Right lobe of liver (tissue), 4 donors: ENCODE results near the gene FRMD4A.

Experiments used
- CTCF ChIP-seq, 4 donors: fragments of 200-600 bp in 3 of 4; fragments of 450-650 bp in 1 of 4; IDR thresholded peaks; one replicate each; pipeline versions ENCODE4 v1.5.1 to v1.8.0; 2016 to 2022; ENCODE audit warnings: antibody characterized with exemption in 4 of 4, mild to moderate bottlenecking in 2 of 4
- POLR2A ChIP-seq: fragments of 450-650 bp; IDR thresholded peaks from one replicate; pipeline ENCODE4 v1.6.1; 2017; ENCODE audit warnings: antibody characterized with exemption, mild to moderate bottlenecking
- donor health status: DM: no; HTN: no; CAD: no.
- donor health status: DM: no; HTN: no; CAD: no.
- donor health status: DM: no; HTN: yes; CAD: no.

DNA sequence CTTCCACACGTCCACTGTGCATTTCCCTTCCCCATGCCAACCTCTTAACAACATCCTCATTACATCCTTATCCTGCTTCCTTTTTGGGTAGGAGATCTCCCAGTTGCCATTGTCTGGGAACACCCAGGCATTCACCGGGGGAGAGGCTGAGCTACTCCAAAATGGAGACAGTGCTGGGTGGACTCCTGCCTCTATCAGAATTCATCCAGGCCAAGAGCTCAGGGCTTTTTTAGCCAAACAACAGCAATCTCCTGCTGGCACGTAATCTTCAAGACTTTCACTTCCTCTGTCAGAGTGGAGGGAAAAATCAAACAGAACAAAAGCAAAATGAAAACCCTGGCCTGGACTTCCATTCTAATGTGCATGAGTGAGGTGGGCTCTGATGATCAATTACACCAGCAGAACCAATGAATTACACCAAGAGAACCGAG, 499.0 kb downstream of the FRMD4A start:
- TF ChIP-seq POLR2A: no peak
- TF ChIP-seq CTCF (IDR thresholded peaks at IDR 0.05): no peak
